IMR-90 (cell line): ENCODE data around the gene AP5B1. TPM values are rescaled to one million over a fixed set of nuclear protein-coding genes. Genes with fewer than 3 reads are reported as not detected.

ENCODE experiments used
- ATAC-seq: fragments of 200-7000 bp; cut with Tn5 transposase; 2 replicates; pipeline ENCODE4 v1.9.1; 2020; ENCODE audit warnings: low read depth, mild to moderate bottlenecking, moderate library complexity
- BruUV-seq: library from RNA; stranded (reverse); fragments of 400-500 nt; replicated peaks from 2 replicates; lab custom pipeline; 2021; lab: Mats Ljungman, UMichigan
- CTCF ChIA-PET: fragments of 300-600 bp; formaldehyde crosslinking; extraction: SDS; loops from one replicate; lab custom pipeline; 2021; ENCODE audit warnings: antibody characterized with exemption; lab: Yijun Ruan, JAX
- POLR2A ChIA-PET: fragments of 300-600 bp; sonication (Branson Sonifier 250); formaldehyde crosslinking; loops from one replicate; lab custom pipeline; 2022; ENCODE audit warnings: antibody characterized with exemption; ENCODE audit not compliant: unreplicated experiment; lab: Charles Lee
- DNase-seq: peaks from one replicate; pipeline ENCODE4 v3.0.0; 2013
- H2AFZ ChIP-seq: replicated peaks from 2 replicates; pipeline ENCODE3; 2013; ENCODE audit warnings: low read length, mild to moderate bottlenecking; ENCODE audit not compliant: poor library complexity
- H2AK5ac ChIP-seq: 2 replicates; pipeline ENCODE4 v1.6.1; 2013; ENCODE audit warnings: low read depth, low read length, inconsistent platforms
- H2AK9ac ChIP-seq: replicated peaks from 2 replicates; pipeline ENCODE3; 2013; ENCODE audit warnings: mild to moderate bottlenecking, low read depth, low read length, moderate library complexity; ENCODE audit not compliant: poor library complexity
- H2BK120ac ChIP-seq: 2 replicates; pipeline ENCODE4 v1.6.1; 2013; ENCODE audit warnings: low read depth, low read length, inconsistent platforms
- H2BK15ac ChIP-seq: 3 replicates; pipeline ENCODE4 v1.6.1; 2013; ENCODE audit warnings: low read depth, low read length, inconsistent platforms
- H2BK20ac ChIP-seq: 2 replicates; pipeline ENCODE4 v1.6.1; 2013; ENCODE audit warnings: low read depth, mild to moderate bottlenecking, inconsistent platforms, low read length, moderate library complexity
- H2BK5ac ChIP-seq: 2 replicates; pipeline ENCODE4 v1.6.1; 2013; ENCODE audit warnings: mild to moderate bottlenecking, low read depth, low read length, inconsistent platforms; ENCODE audit not compliant: poor library complexity, severe bottlenecking
- H3K14ac ChIP-seq: replicated peaks from 2 replicates; pipeline ENCODE4 v1.6.1; 2013; ENCODE audit warnings: low read depth, low read length, inconsistent platforms
- H3K18ac ChIP-seq: 2 replicates; pipeline ENCODE4 v1.6.1; 2013; ENCODE audit warnings: low read depth, low read length, control low read depth
- H3K23ac ChIP-seq: 2 replicates; pipeline ENCODE4 v1.6.1; 2013; ENCODE audit warnings: low read depth, low read length, inconsistent platforms
- H3K27ac ChIP-seq: 2 replicates; pipeline ENCODE4 v1.5.1; 2013; ENCODE audit warnings: mild to moderate bottlenecking, control low read depth, low read length; ENCODE audit not compliant: insufficient read depth
- H3K27me3 ChIP-seq: 2 replicates; pipeline ENCODE4 v1.6.1; 2013; ENCODE audit warnings: low read length; ENCODE audit not compliant: control insufficient read depth, insufficient read depth
- H3K36me3 ChIP-seq: 2 replicates; pipeline ENCODE4 v1.6.1; 2013; ENCODE audit warnings: low read length, mixed read lengths; ENCODE audit not compliant: control insufficient read depth, insufficient read depth
- H3K4ac ChIP-seq: 2 replicates; pipeline ENCODE4 v1.6.1; 2013; ENCODE audit warnings: low read depth, low read length, inconsistent platforms
- H3K4me1 ChIP-seq: 2 replicates; pipeline ENCODE4 v1.6.1; 2013; ENCODE audit warnings: low read length, mixed read lengths; ENCODE audit not compliant: control insufficient read depth, insufficient read depth
- H3K4me2 ChIP-seq: 2 replicates; pipeline ENCODE4 v1.6.1; 2013; ENCODE audit warnings: low read depth, mild to moderate bottlenecking, control low read depth, low read length, moderate library complexity
- H3K4me3 ChIP-seq: 2 replicates; pipeline ENCODE4 v1.5.1; 2013; ENCODE audit warnings: low read depth, mild to moderate bottlenecking, control low read depth, low read length, moderate library complexity; ENCODE audit not compliant: insufficient read depth
- H3K56ac ChIP-seq: 2 replicates; pipeline ENCODE4 v1.6.1; 2013; ENCODE audit warnings: low read length, inconsistent platforms; ENCODE audit not compliant: insufficient read depth; ENCODE audit errors: extremely low read depth
- H3K79me1 ChIP-seq, 2 experiments: 2 replicates each; pipeline ENCODE4 v1.6.1; 2013; ENCODE audit warnings: low read length in 2 of 2, inconsistent platforms in 1 of 2, low read depth in 1 of 2
- H3K9ac ChIP-seq: 2 replicates; pipeline ENCODE4 v1.6.1; 2013; ENCODE audit warnings: low read depth, low read length, control low read depth
- H3K9me1 ChIP-seq: 2 replicates; pipeline ENCODE4 v1.6.1; 2013; ENCODE audit warnings: low read length, inconsistent platforms; ENCODE audit not compliant: insufficient read depth
- H3K9me3 ChIP-seq: 2 replicates; pipeline ENCODE4 v1.6.1; 2013; ENCODE audit warnings: low read length; ENCODE audit not compliant: control insufficient read depth, insufficient read depth
- H4K20me1 ChIP-seq: 2 replicates; pipeline ENCODE4 v1.6.1; 2013; ENCODE audit warnings: low read length, inconsistent platforms; ENCODE audit not compliant: insufficient read depth
- H4K5ac ChIP-seq: 2 replicates; pipeline ENCODE4 v1.6.1; 2013; ENCODE audit warnings: mild to moderate bottlenecking, low read depth, low read length, control low read depth
- H4K8ac ChIP-seq, 2 experiments: 2 replicates each; pipeline ENCODE4 v1.6.1; 2013; ENCODE audit warnings: low read depth in 2 of 2, low read length in 2 of 2, control low read depth in 1 of 2, inconsistent platforms in 1 of 2
- H4K91ac ChIP-seq: 2 replicates; pipeline ENCODE4 v1.6.1; 2013; ENCODE audit warnings: low read depth, low read length, inconsistent platforms; ENCODE audit not compliant: insufficient read depth
- CEBPB ChIP-seq: IDR thresholded peaks from 2 replicates; pipeline ENCODE4 v1.6.1; 2012; ENCODE audit warnings: low read depth, low read length, improper control_type of control experiment
- MXI1 ChIP-seq: IDR thresholded peaks from 2 replicates; pipeline ENCODE4 v1.6.1; 2012; ENCODE audit warnings: low read depth, mild to moderate bottlenecking, low read length, moderate library complexity, borderline replicate concordance
- NFE2L2 ChIP-seq: fragments of 150-350 bp; IDR thresholded peaks from 2 replicates; pipeline ENCODE4 v1.6.1; 2016; ENCODE audit warnings: low read depth, mild to moderate bottlenecking, low read length
- RAD21 ChIP-seq: IDR thresholded peaks from 2 replicates; pipeline ENCODE4 v1.6.1; 2012; ENCODE audit warnings: low read length, improper control_type of control experiment
- RFX5 ChIP-seq: IDR thresholded peaks from 2 replicates; pipeline ENCODE4 v1.8.0; 2012; ENCODE audit warnings: low read depth, mild to moderate bottlenecking, low read length, moderate library complexity
- WGBS, 2 experiments: methylation state at CpG; one replicate each; pipeline versions ENCODE4 v1.1.5 to v1.1.7; 2013; ENCODE audit warnings: missing lambda C conversion rate in 2 of 2; ENCODE audit not compliant: insufficient read length in 1 of 2; ENCODE audit errors: extremely low coverage in 2 of 2; 5-methylcytosine and 5-hydroxymethylcytosine counted together
- dilution Hi-C: fragments of 300-500 bp; cut with HindIII; formaldehyde crosslinking; loops from one replicate; pipeline ENCODE4 v1.14.3; 2018; ENCODE audit warnings: low sequenced_read_pairs; ENCODE audit not compliant: unreplicated experiment
- in situ Hi-C: fragments of 300-500 bp; cut with MboI; formaldehyde crosslinking; loops from 3 replicates; pipeline ENCODE4 v1.14.3; 2019; ENCODE audit warnings: low sequenced_read_pairs, inconsistent platforms, mixed read lengths
- intact Hi-C: fragments of 100-400 bp; cut with micrococcal nuclease; formaldehyde crosslinking; loops from 2 replicates; pipeline ENCODE4 v1.10.0; 2022
- polyA plus RNA-seq, 3 experiments: library from polyadenylated mRNA; depleted of rRNA; stranded (reverse); fragments of >200 nt; gene quantifications; 2 replicates each; pipeline ENCODE4 v1.2.3, GENCODE V29; 2012; ENCODE audit warnings: low replicate concordance in 1 of 3
- total RNA-seq: library from RNA; depleted of rRNA; stranded (reverse); fragments of >200 nt; gene quantifications from 2 replicates; pipeline ENCODE4 v1.2.3, GENCODE V29; 2012
- TF ChIP-seq, protein P1 (sequence below): fragments of 150-350 bp; IDR thresholded peaks from 2 replicates; pipeline ENCODE4 v1.6.1; 2016; ENCODE audit warnings: low read depth, mild to moderate bottlenecking, low read length, moderate library complexity, borderline replicate concordance
- TF ChIP-seq, protein P2 (sequence below): fragments of 150-350 bp; IDR thresholded peaks from 2 replicates; pipeline ENCODE4 v1.6.1; 2017; ENCODE audit warnings: mild to moderate bottlenecking, antibody characterized with exemption, low read length, low read depth

AP5B1 gene
- total and polyA plus RNA-seq, 2 of the 4 experiments (the other 2 are of a cell fraction) = 2.5 to 5.0 TPM

- TF ChIP-seq, protein P1, sequence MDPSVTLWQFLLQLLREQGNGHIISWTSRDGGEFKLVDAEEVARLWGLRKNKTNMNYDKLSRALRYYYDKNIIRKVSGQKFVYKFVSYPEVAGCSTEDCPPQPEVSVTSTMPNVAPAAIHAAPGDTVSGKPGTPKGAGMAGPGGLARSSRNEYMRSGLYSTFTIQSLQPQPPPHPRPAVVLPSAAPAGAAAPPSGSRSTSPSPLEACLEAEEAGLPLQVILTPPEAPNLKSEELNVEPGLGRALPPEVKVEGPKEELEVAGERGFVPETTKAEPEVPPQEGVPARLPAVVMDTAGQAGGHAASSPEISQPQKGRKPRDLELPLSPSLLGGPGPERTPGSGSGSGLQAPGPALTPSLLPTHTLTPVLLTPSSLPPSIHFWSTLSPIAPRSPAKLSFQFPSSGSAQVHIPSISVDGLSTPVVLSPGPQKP = no peak
Observed at GRCh38 chr11:65801153-65801987, 20.6 kb upstream of the AP5B1 start (continued).

- Histone ChIP-seq H2AK5ac (no peak overlapping the region), H4K5ac (no peak overlapping the region), H2BK120ac (no peak overlapping the region), H3K14ac (no peak overlapping the region), H2BK20ac (no peak overlapping the region), H2BK15ac (no peak overlapping the region), H3K18ac (no peak overlapping the region), H3K4me1 (peaks cover 5% of the 10 kb centered on the region; the same call in 1 of the 2 replicates), H3K9me1 (no peaks in the 10 kb centered on the region), H3K56ac (no peak overlapping the region), H3K4me3 (no peak overlapping the region), H2AK9ac (no peak overlapping the region), H3K27me3 (peaks cover 61% of the 10 kb centered on the region), H3K23ac (no peak overlapping the region), H3K79me1 (no peaks in the 10 kb centered on the region), H4K8ac (no peak overlapping the region), H3K36me3 (no peaks in the 10 kb centered on the region), H3K27ac (no peak overlapping the region), H3K9me3 (no peaks in the 10 kb centered on the region), H3K9ac (no peak overlapping the region), H2BK5ac (no peak overlapping the region), H4K91ac (no peak overlapping the region), H3K4ac (no peak overlapping the region), H4K20me1 (no peaks in the 10 kb centered on the region), H2AFZ (no peak overlapping the region), H3K4me2 (no peak overlapping the region)
- in situ Hi-C loops = no loop called here
- ChIA-PET POLR2A (no interaction called here), CTCF (no interaction called here)
- dilution Hi-C loops = no loop called here
- TF ChIP-seq NFE2L2 (no peak), RFX5 (no peak), CEBPB (no peak), RAD21 (no peak), MXI1 (no peak)
- TF ChIP-seq, protein P2, sequence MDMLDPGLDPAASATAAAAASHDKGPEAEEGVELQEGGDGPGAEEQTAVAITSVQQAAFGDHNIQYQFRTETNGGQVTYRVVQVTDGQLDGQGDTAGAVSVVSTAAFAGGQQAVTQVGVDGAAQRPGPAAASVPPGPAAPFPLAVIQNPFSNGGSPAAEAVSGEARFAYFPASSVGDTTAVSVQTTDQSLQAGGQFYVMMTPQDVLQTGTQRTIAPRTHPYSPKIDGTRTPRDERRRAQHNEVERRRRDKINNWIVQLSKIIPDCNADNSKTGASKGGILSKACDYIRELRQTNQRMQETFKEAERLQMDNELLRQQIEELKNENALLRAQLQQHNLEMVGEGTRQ = no peak
- DNase-seq = no peak
- WGBS, 2 experiments = 73% methylated on average over 3 of the region's 8 CpGs; no CpG with 5 or more reads in 1 of the 2 experiments
- BruUV-seq = no TSS peak
- intact Hi-C loops = no loop called here
- ATAC-seq = no peak
Observed at GRCh38 chr11:65798882-65799281, 18.1 kb upstream of the AP5B1 start.
